Neural cell (in vitro differentiated cells): Measurements from ENCODE around the gene PPP2R5B. TPM values are rescaled to one million over a fixed set of nuclear protein-coding genes. Genes with fewer than 3 reads are reported as not detected.

ENCODE experiments used
- H2AFZ ChIP-seq: fragments of 200-600, 300-800 bp; sonication (generic), shearing (Covaris generic); 2 replicates; pipeline ENCODE4 v1.6.0; 2014; ENCODE audit warnings: low read depth, mild to moderate bottlenecking, antibody characterized with exemption, low read length, moderate library complexity
- H3F3A ChIP-seq: fragments of 200-600 bp; shearing (Covaris generic); 2 replicates; pipeline ENCODE4 v1.6.1; 2016; ENCODE audit warnings: mild to moderate bottlenecking, moderate library complexity, mixed read lengths, antibody characterized with exemption, low read length; ENCODE audit not compliant: insufficient read depth, poor library complexity, severe bottlenecking
- H3K27ac ChIP-seq: fragments of 200-600, 300-800 bp; sonication (generic), shearing (Covaris generic); 2 replicates; pipeline ENCODE4 v1.5.1; 2014; ENCODE audit warnings: mild to moderate bottlenecking, low read length, moderate library complexity
- H3K27me3 ChIP-seq: fragments of 300-800, 200-600 bp; sonication (generic), shearing (Covaris generic); 2 replicates; pipeline ENCODE4 v1.6.0; 2014; ENCODE audit warnings: mild to moderate bottlenecking, low read depth, low read length, moderate library complexity; ENCODE audit not compliant: insufficient read depth
- H3K36me3 ChIP-seq: fragments of 300-800, 200-600 bp; sonication (generic), shearing (Covaris generic); 2 replicates; pipeline ENCODE4 v1.5.1; 2014; ENCODE audit warnings: mild to moderate bottlenecking, antibody characterized with exemption, low read length, moderate library complexity; ENCODE audit not compliant: insufficient read depth
- H3K4me2 ChIP-seq: fragments of 300-800, 200-600 bp; sonication (generic), shearing (Covaris generic); 2 replicates; pipeline ENCODE4 v1.6.0; 2014; ENCODE audit warnings: mild to moderate bottlenecking, low read length
- H3K4me3 ChIP-seq: fragments of 300-800, 200-600 bp; sonication (generic), shearing (Covaris generic); 2 replicates; pipeline ENCODE4 v1.5.1; 2014; ENCODE audit warnings: mild to moderate bottlenecking, low read length, moderate library complexity
- H3K79me2 ChIP-seq: fragments of 200-600 bp; shearing (Covaris generic); replicated peaks from 2 replicates; pipeline ENCODE4 v1.6.0; 2014; ENCODE audit warnings: mild to moderate bottlenecking, low read length, moderate library complexity; ENCODE audit not compliant: insufficient read depth
- H3K9ac ChIP-seq: fragments of 300-800, 200-600 bp; sonication (generic), shearing (Covaris generic); 2 replicates; pipeline ENCODE4 v1.6.1; 2016; ENCODE audit warnings: mild to moderate bottlenecking, low read length, mixed read lengths
- H3K9me2 ChIP-seq: fragments of 200-600 bp; shearing (Covaris generic); 2 replicates; pipeline ENCODE4 v1.6.1; 2016; ENCODE audit warnings: mild to moderate bottlenecking, low read length, mixed read lengths; ENCODE audit not compliant: insufficient read depth
- H3K9me3 ChIP-seq: fragments of 200-600, 300-800 bp; sonication (generic), shearing (Covaris generic); 2 replicates; pipeline ENCODE4 v1.6.1; 2016; ENCODE audit warnings: mild to moderate bottlenecking, mixed run types, low read length, moderate library complexity, mixed read lengths
- H4K20me1 ChIP-seq: fragments of 200-600 bp; shearing (Covaris generic); 2 replicates; pipeline ENCODE4 v1.6.1; 2016; ENCODE audit warnings: mild to moderate bottlenecking, mixed run types; ENCODE audit not compliant: insufficient read depth
- CTCF ChIP-seq: fragments of 450-650 bp; IDR thresholded peaks from 2 replicates; pipeline ENCODE4 v1.5.1; 2014; ENCODE audit warnings: antibody characterized with exemption, mild to moderate bottlenecking, moderate library complexity; ENCODE audit not compliant: poor library complexity, severe bottlenecking
- EP300 ChIP-seq: fragments of 450-650 bp; conservative IDR thresholded peaks from 2 replicates; pipeline ENCODE4 v1.6.1; 2014; ENCODE audit warnings: antibody characterized with exemption, mild to moderate bottlenecking, moderate library complexity; ENCODE audit not compliant: poor library complexity, severe bottlenecking
- EZH2 ChIP-seq: fragments of 200-600, 300-800 bp; shearing (Covaris generic), sonication (generic); IDR thresholded peaks from 2 replicates; pipeline ENCODE4 v1.6.1; 2014; ENCODE audit warnings: antibody characterized with exemption, low read length, borderline replicate concordance, mild to moderate bottlenecking; ENCODE audit not compliant: insufficient read depth, poor library complexity, severe bottlenecking
- MXI1 ChIP-seq: fragments of 450-650 bp; conservative IDR thresholded peaks from 2 replicates; pipeline ENCODE4 v1.6.1; 2014; ENCODE audit warnings: antibody characterized with exemption, mild to moderate bottlenecking; ENCODE audit not compliant: poor library complexity, severe bottlenecking
- POLR2AphosphoS5 ChIP-seq: IDR thresholded peaks from 2 replicates; pipeline ENCODE4 v1.6.1; 2012
- RAD21 ChIP-seq: fragments of 450-650 bp; conservative IDR thresholded peaks from 2 replicates; pipeline ENCODE4 v1.6.1; 2014; ENCODE audit warnings: antibody characterized with exemption, mild to moderate bottlenecking, moderate library complexity
- REST ChIP-seq: IDR thresholded peaks from 2 replicates; pipeline ENCODE4 v1.6.1; 2012; ENCODE audit warnings: borderline replicate concordance
- SMC3 ChIP-seq: fragments of 450-650 bp; conservative IDR thresholded peaks from 2 replicates; pipeline ENCODE4 v1.6.1; 2014; ENCODE audit warnings: antibody characterized with exemption, mild to moderate bottlenecking, moderate library complexity; ENCODE audit not compliant: poor library complexity
- TAF1 ChIP-seq: IDR thresholded peaks from 2 replicates; pipeline ENCODE4 v1.6.1; 2012; ENCODE audit warnings: low read depth
- polyA plus RNA-seq: library from polyadenylated mRNA; depleted of rRNA; stranded (reverse); fragments of >200 nt; gene quantifications from 2 replicates; pipeline ENCODE4 v1.2.3, GENCODE V29; 2014

PPP2R5B gene
- polyA plus RNA-seq, 1 donor from 2014 or later = 76.1 TPM

- H3K9me3 ChIP-seq = no peaks in the 10 kb centered on the region
These were observed 42.2 kb upstream of the PPP2R5B start for GRCh38 chr11:64882243-64882642.

GRCh38 chr11:64883575-64883974 is 40.9 kb upstream of the PPP2R5B start:
- no peaks in the 10 kb centered on the region for H3K27me3 ChIP-seq
- H3K9ac ChIP-seq = no peak overlapping the region
- no peak overlapping the region for H2AFZ ChIP-seq
- H4K20me1 ChIP-seq = no peaks in the 10 kb centered on the region
- no peak overlapping the region for H3K27ac ChIP-seq
- no peaks in the 10 kb centered on the region for H3K36me3 ChIP-seq
- H3F3A ChIP-seq = no peaks in the 10 kb centered on the region
- H3K4me3 ChIP-seq = no peak overlapping the region
- H3K9me3 ChIP-seq = no peaks in the 10 kb centered on the region
- H3K9me2 ChIP-seq = no peaks in the 10 kb centered on the region
- H3K79me2 ChIP-seq = no peaks in the 10 kb centered on the region
- no peak overlapping the region for H3K4me2 ChIP-seq
- TF ChIP-seq CTCF (no peak), SMC3 (no peak), EZH2 (no peak), EP300 (no peak), RAD21 (no peak), POLR2AphosphoS5 (no peak), MXI1 (no peak)

More at GRCh38 chr11:64882243-64882642, 42.2 kb upstream of the PPP2R5B start:
- H3K79me2 ChIP-seq = peaks cover 9% of the 10 kb centered on the region
- H3K4me3 ChIP-seq = no peak overlapping the region
- no peaks in the 10 kb centered on the region for H3K36me3 ChIP-seq
- no peaks in the 10 kb centered on the region for H3K9me2 ChIP-seq
- no peak overlapping the region for H3K4me2 ChIP-seq
- no peaks in the 10 kb centered on the region for H3F3A ChIP-seq
- no peak for TF ChIP-seq EP300
- no peak for TF ChIP-seq EZH2
- no peak for TF ChIP-seq TAF1
- no peak for TF ChIP-seq CTCF
- TF ChIP-seq RAD21 = no peak
- no peak for TF ChIP-seq POLR2AphosphoS5
- no peak for TF ChIP-seq MXI1
- TF ChIP-seq REST = no peak
- TF ChIP-seq SMC3 = no peak
- no peak overlapping the region for H2AFZ ChIP-seq
- no peak overlapping the region for H3K9ac ChIP-seq
- H4K20me1 ChIP-seq = no peaks in the 10 kb centered on the region
- no peak overlapping the region for H3K27ac ChIP-seq
- H3K27me3 ChIP-seq = no peaks in the 10 kb centered on the region
